K562 (cell line): ENCODE measurements around the gene DRC3. TPM values are rescaled to one million over a fixed set of nuclear protein-coding genes. Genes with fewer than 3 reads are reported as not detected.

Source experiments
- ATAC-seq: fragments of 200-7000 bp; cut with Tn5 transposase; 3 replicates; pipeline ENCODE4 v1.9.1; 2020; ENCODE audit warnings: moderate library complexity
- BruUV-seq: library from RNA; stranded (reverse); fragments of 400-500 nt; replicated peaks from 2 replicates; lab custom pipeline; 2021; lab: Mats Ljungman, UMichigan
- CTCF ChIA-PET: fragments of 300-600 bp; formaldehyde crosslinking; extraction: SDS; loops from one replicate; lab custom pipeline; 2021; ENCODE audit warnings: low intra/inter-chr PET ratio; lab: Yijun Ruan, JAX
- POLR2A ChIA-PET: fragments of 300-600, 350-650 bp; sonication (Branson Sonifier 250); formaldehyde crosslinking; extraction: SDS; loops from one replicate; lab custom pipeline; 2021; ENCODE audit warnings: antibody characterized with exemption, inconsistent platforms; lab: Yijun Ruan, JAX
- DNase-seq, 4 experiments: peaks; one replicate each; pipeline versions ENCODE4 v3.0.0 to v3.0.0-alpha.2; 2011 to 2018; ENCODE audit warnings: low spot score in 3 of 4, mixed read lengths in 3 of 4; ENCODE audit errors: extremely low read depth in 1 of 4
- FAIRE-seq: peaks from 2 replicates; lab custom pipeline; 2011; peaks lifted over from hg19 to GRCh38; lab: Jason Lieb, UNC
- H2AFZ ChIP-seq: 2 replicates; pipeline ENCODE4 v1.6.0; 2011; ENCODE audit warnings: low read depth, low read length, control low read depth, inconsistent platforms
- H3K27ac ChIP-seq: fragments of 200-600 bp; 3 replicates; pipeline ENCODE4 v1.8.0; 2011; ENCODE audit warnings: low read depth, mild to moderate bottlenecking, control low read depth, inconsistent platforms, low read length, moderate library complexity, mixed read lengths; ENCODE audit errors: extremely low read depth
- H3K27me3 ChIP-seq, 2 experiments: fragments of 300-600 bp in 1 of 2; 2 replicates in 1 of 2; 3 replicates in 1 of 2; pipeline versions ENCODE4 v1.6.0 to v1.8.0; 2011; ENCODE audit warnings: inconsistent platforms in 2 of 2, low read length in 2 of 2, mild to moderate bottlenecking in 1 of 2, mixed read lengths in 1 of 2, moderate library complexity in 1 of 2; ENCODE audit not compliant: control insufficient read depth in 2 of 2, insufficient read depth in 2 of 2
- H3K36me3 ChIP-seq: fragments of 300-600 bp; 3 replicates; pipeline ENCODE4 v1.8.0; 2011; ENCODE audit warnings: mild to moderate bottlenecking, low read length, inconsistent platforms; ENCODE audit not compliant: control insufficient read depth, insufficient read depth
- H3K4me1 ChIP-seq, 2 experiments: fragments of 200-600 bp in 1 of 2; replicated peaks in 1 of 2; 2 replicates in 1 of 2; 3 replicates in 1 of 2; pipeline versions ENCODE4 v1.5.1 to v1.8.0; 2011; ENCODE audit warnings: inconsistent platforms in 2 of 2, low read length in 2 of 2, mild to moderate bottlenecking in 1 of 2, mixed read lengths in 1 of 2, moderate library complexity in 1 of 2; ENCODE audit not compliant: control insufficient read depth in 2 of 2, insufficient read depth in 2 of 2
- H3K4me2 ChIP-seq: 2 replicates; pipeline ENCODE4 v1.6.1; 2011; ENCODE audit warnings: low read length, control low read depth, inconsistent platforms, mixed read lengths; ENCODE audit not compliant: insufficient read depth
- H3K4me3 ChIP-seq: fragments of 200-600 bp; sonication (generic), shearing (Covaris generic); 2 replicates; pipeline ENCODE4 v1.5.1; 2016; ENCODE audit warnings: control low read depth, inconsistent platforms
- H3K79me2 ChIP-seq: fragments of 200-600 bp; 3 replicates; pipeline ENCODE4 v1.8.0; 2011; ENCODE audit warnings: low read length, inconsistent platforms; ENCODE audit not compliant: control insufficient read depth, insufficient read depth
- H3K9ac ChIP-seq, 2 experiments: 2 replicates each; pipeline versions ENCODE4 v1.6.0 to v1.6.1; 2011; ENCODE audit warnings: low read depth in 2 of 2, low read length in 2 of 2, control low read depth in 1 of 2, inconsistent platforms in 1 of 2, mild to moderate bottlenecking in 1 of 2, mixed read lengths in 1 of 2; ENCODE audit not compliant: insufficient read depth in 1 of 2
- H3K9me1 ChIP-seq: one replicate; pipeline ENCODE4 v1.6.0; 2011; ENCODE audit warnings: inconsistent platforms, mild to moderate bottlenecking, low read length, moderate library complexity; ENCODE audit not compliant: control insufficient read depth, insufficient read depth
- H3K9me3 ChIP-seq: replicated peaks from 2 replicates; pipeline ENCODE4 v1.5.1; 2011; ENCODE audit warnings: low read depth, low read length, inconsistent platforms; ENCODE audit not compliant: control insufficient read depth, insufficient read depth
- H4K20me1 ChIP-seq: replicated peaks from 2 replicates; pipeline ENCODE4 v1.6.1; 2011; ENCODE audit warnings: low read length, inconsistent platforms, mixed read lengths; ENCODE audit not compliant: control insufficient read depth, insufficient read depth
- ADNP ChIP-seq: fragments of 200-800 bp; sonication (Bioruptor generic); IDR thresholded peaks from 2 replicates; pipeline ENCODE4 v1.6.1; 2016; ENCODE audit warnings: missing genetic modification characterization, missing compliant biosample characterization
- CEBPB ChIP-seq: fragments of 450-650 bp; IDR thresholded peaks from 2 replicates; pipeline ENCODE4 v1.6.1; 2016; ENCODE audit warnings: missing genetic modification characterization, missing compliant biosample characterization
- CTBP1 ChIP-seq: fragments of 450-650 bp; IDR thresholded peaks from 2 replicates; pipeline ENCODE4 v1.6.1; 2016; ENCODE audit warnings: borderline replicate concordance
- EP300 ChIP-seq: IDR thresholded peaks from 2 replicates; pipeline ENCODE4 v1.6.1; 2012; ENCODE audit warnings: low read length, improper control_type of control experiment
- FOXM1 ChIP-seq, 2 experiments: fragments of 450-650 bp in 1 of 2; sonication (generic) in 1 of 2; formaldehyde crosslinking in 1 of 2; IDR thresholded peaks; 2 replicates each; pipeline versions ENCODE4 v1.6.1 to v1.9.0; 2017 to 2022; ENCODE audit warnings: low read depth in 2 of 2, mild to moderate bottlenecking in 2 of 2, missing genetic modification reagents in 1 of 2, moderate library complexity in 1 of 2
- MCM5 ChIP-seq: fragments of 450-650 bp; IDR thresholded peaks from 2 replicates; pipeline ENCODE4 v1.6.1; 2016; ENCODE audit warnings: low read depth
- NR3C1 ChIP-seq: sonication (generic); formaldehyde crosslinking; IDR thresholded peaks from 2 replicates; pipeline ENCODE4 v1.8.1; 2022; ENCODE audit warnings: missing genetic modification reagents
- NUFIP1 ChIP-seq: fragments of 450-650 bp; IDR thresholded peaks from 2 replicates; pipeline ENCODE4 v1.6.1; 2018; ENCODE audit not compliant: partially characterized antibody
- PREB ChIP-seq: sonication (generic); formaldehyde crosslinking; IDR thresholded peaks from 2 replicates; pipeline ENCODE4 v1.8.1; 2023; ENCODE audit warnings: mild to moderate bottlenecking, missing genetic modification reagents
- PTRF ChIP-seq: fragments of 450-650 bp; IDR thresholded peaks from 2 replicates; pipeline ENCODE4 v1.6.1; 2016; ENCODE audit warnings: mild to moderate bottlenecking, missing genetic modification characterization, missing compliant biosample characterization
- SAFB ChIP-seq: fragments of 200-400 bp; formaldehyde crosslinking; IDR thresholded peaks from 2 replicates; pipeline ENCODE4 v1.6.1; 2017; ENCODE audit warnings: low read depth, low read length, borderline replicate concordance
- TAF1 ChIP-seq: IDR thresholded peaks from 2 replicates; pipeline ENCODE4 v1.6.1; 2011; ENCODE audit warnings: mild to moderate bottlenecking, low read length, moderate library complexity; ENCODE audit not compliant: insufficient read depth, control insufficient read depth, severe bottlenecking; ENCODE audit errors: extremely low read depth
- XRCC4 ChIP-seq: IDR thresholded peaks from one replicate; pipeline ENCODE4 v1.6.1; 2011; ENCODE audit not compliant: insufficient read depth, insufficient read length; ENCODE audit errors: extremely low read depth
- ZNF133 ChIP-seq: fragments of 250-450 bp; sonication (Bioruptor Pico); IDR thresholded peaks from 2 replicates; pipeline ENCODE4 v1.4.0; 2020; ENCODE audit warnings: mild to moderate bottlenecking
- ZNF140 ChIP-seq: fragments of 250-450 bp; sonication (Bioruptor Pico); IDR thresholded peaks from 2 replicates; pipeline ENCODE4 v1.8.0; 2021; ENCODE audit warnings: moderate library complexity, mild to moderate bottlenecking, inconsistent platforms
- ZNF174 ChIP-seq: fragments of 250-450 bp; sonication (Bioruptor Pico); IDR thresholded peaks from 2 replicates; pipeline ENCODE4 v1.4.0; 2020; ENCODE audit warnings: mild to moderate bottlenecking
- ZNF778 ChIP-seq: fragments of 450-650 bp; formaldehyde crosslinking; IDR thresholded peaks from 2 replicates; pipeline ENCODE4 v1.4.0; 2020; ENCODE audit warnings: mild to moderate bottlenecking, moderate library complexity
- whole genome bisulfite sequencing: fragments of 100-300 bp; shearing (Covaris generic); methylation state at CpG from one replicate; pipeline ENCODE4 v1.1.6; 2016; ENCODE audit warnings: low coverage, mixed read lengths; ENCODE audit not compliant: insufficient coverage; ENCODE audit errors: missing lambda C conversion rate; 5-methylcytosine and 5-hydroxymethylcytosine counted together
- in situ Hi-C: fragments of 300-500 bp; cut with MboI; formaldehyde crosslinking; loops from 4 replicates; pipeline ENCODE4 v1.15.0; 2018; ENCODE audit warnings: inconsistent platforms, mixed read lengths
- intact Hi-C: fragments of 100-400 bp; cut with micrococcal nuclease; formaldehyde crosslinking; loops from 2 replicates; pipeline ENCODE4 v1.14.2; 2022
- polyA plus RNA-seq, 8 experiments: library from polyadenylated mRNA; depleted of rRNA in 4 of 8; stranded (reverse) in 5 of 8; unstranded in 3 of 8; fragments of >200 nt; fragmentation: Nextera tagmentation in 2 of 8; fragmentation: Illumina TruSeq in 1 of 8; extraction: Ambion mirVana in 2 of 8; extraction: Trizol in 1 of 8; gene quantifications; 2 replicates each; pipeline versions ENCODE4 v1.2.1 to v1.2.3, GENCODE V29; 2011 to 2014; ENCODE audit warnings: inconsistent platforms in 1 of 8, missing spikeins in 1 of 8
- total RNA-seq, 7 experiments: library from RNA; depleted of rRNA in 6 of 7; stranded (reverse); fragments of >200 nt in 6 of 7; fragmentation: Illumina TruSeq in 2 of 7; extraction: Trizol in 2 of 7; gene quantifications; 2 replicates each; pipeline versions ENCODE4 v1.2.1 to v1.2.3, GENCODE V29; 2011 to 2021; ENCODE audit warnings: low replicate concordance in 1 of 7

The DRC3 gene
- total and polyA plus RNA-seq, 9 of the 15 experiments (the other 6 are each of a cell fraction or from before 2014, with no cell fraction given) = 0.10 to 0.84 (median 0.30) TPM; not detected in 3

- TF ChIP-seq ZNF174 (CRISPR knock-in tag) (no peak), FOXM1 (IDR thresholded peaks at IDR 0.05; ENCODE audit: low read depth) (no peak), FOXM1 (CRISPR knock-in tag; IDR thresholded peaks at IDR 0.05; ENCODE audit: low read depth) (no peak), PREB (CRISPR knock-in tag) (no peak), EP300 (no peak), ZNF133 (CRISPR knock-in tag) (no peak), CTBP1 (no peak), ADNP (no peak), ZNF778 (CRISPR knock-in tag) (no peak), NUFIP1 (no peak)
Observed at GRCh38 chr17:17944743-17945142, 27.9 kb upstream of the DRC3 start (continued).

- no peak for FAIRE-seq
- Histone ChIP-seq H3K36me3 (no peaks in the 10 kb centered on the region), H3K27me3 (no peaks in the 10 kb centered on the region), H3K4me2 (no peak overlapping the region), H2AFZ (no peak overlapping the region), H4K20me1 (no peaks in the 10 kb centered on the region; the same call in 1 of the 2 replicates), H3K4me3 (no peak overlapping the region), H3K9ac (no peak overlapping the region), H3K9me3 (no peaks in the 10 kb centered on the region), H3K27ac (no peak overlapping the region), H3K9me1 (no peaks in the 10 kb centered on the region), H3K4me1 (peaks cover 10 to 13% of the 10 kb centered on the region in 2 experiments; a peak in 4 of 5 replicates), H3K79me2 (no peaks in the 10 kb centered on the region)
- POLR2A ChIA-PET = interaction anchor here (1.3 to 3.3 kb wide), 3 partner anchors 12 to 14 kb away, joined by 3 to 10 read pairs (median 5); no protein-coding TSS in a partner anchor
- intact Hi-C loops = no loop called here
- CTCF ChIA-PET = no interaction called here
- no peak for ATAC-seq
- DNase-seq = no peak
- in situ Hi-C loops = no loop called here
- BruUV-seq = no TSS peak
- 84% methylated on average over 3 of the region's 3 CpGs for WGBS
- TF ChIP-seq MCM5 (no peak), NR3C1 (CRISPR knock-in tag) (no peak), XRCC4 (no peak), ZNF140 (CRISPR knock-in tag) (no peak), TAF1 (no peak), CEBPB (tag) (no peak), PTRF (tag) (no peak), SAFB (no peak)
Observed at GRCh38 chr17:17946093-17946492, 26.6 kb upstream of the DRC3 start.
